ENCODE results near the gene SPX. TPM values are rescaled to one million over a fixed set of nuclear protein-coding genes. Genes with fewer than 3 reads are reported as not detected.
A peak's percentile ranks its signal among the peaks of the same experiment; 100 is the strongest.

The SPX gene
- total RNA-seq, 4 donors from 2014 or later, result 0.67 to 2.4 (median 1.2) TPM; not detected in 1

- intact Hi-C loops (cut with DNase I; ENCODE audit: low total_unique reads), result no loop called here
- Histone ChIP-seq H3K36me3 (no peaks in the 10 kb centered on the region), H3K4me3 (no peak overlapping the region), H3K4me1 (no peaks in the 10 kb centered on the region), H3K9me3 (no peaks in the 10 kb centered on the region), H3K27me3 (no peaks in the 10 kb centered on the region), H3K27ac (no peak overlapping the region)
- TF ChIP-seq POLR2A (IDR thresholded peaks at IDR 0.05), result no peak
- TF ChIP-seq CTCF (IDR thresholded peaks at IDR 0.05), result no peak
- no peak for DNase-seq
Measured at GRCh38 chr12:21562859-21563258, 36.8 kb downstream of the SPX start.

GRCh38 chr12:21566223-21566906 lies 40.3 kb downstream of the SPX start:
- intact Hi-C loops (cut with DNase I; ENCODE audit: low total_unique reads), result no loop called here
- TF ChIP-seq CTCF (IDR thresholded peaks at IDR 0.05), result peak in 1 of 4 experiments; percentile 3
- no peak for TF ChIP-seq POLR2A (IDR thresholded peaks at IDR 0.05)
- Histone ChIP-seq H3K4me3 (no peak overlapping the region), H3K4me1 (no peaks in the 10 kb centered on the region), H3K9me3 (no peaks in the 10 kb centered on the region), H3K27ac (no peak overlapping the region), H3K36me3 (no peaks in the 10 kb centered on the region), H3K27me3 (no peaks in the 10 kb centered on the region)
- DNase-seq, result no peak

- TF ChIP-seq POLR2A (IDR thresholded peaks at IDR 0.05), result no peak
- TF ChIP-seq CTCF (IDR thresholded peaks at IDR 0.05), result no peak
- intact Hi-C loops (cut with DNase I; ENCODE audit: low total_unique reads), result no loop called here
- no peak for DNase-seq
- Histone ChIP-seq H3K4me1 (no peaks in the 10 kb centered on the region), H3K9me3 (no peaks in the 10 kb centered on the region), H3K27me3 (no peaks in the 10 kb centered on the region), H3K4me3 (no peak overlapping the region), H3K36me3 (no peaks in the 10 kb centered on the region), H3K27ac (no peak overlapping the region)
Measured at GRCh38 chr12:21566907-21567394, 40.9 kb downstream of the SPX start.

GRCh38 chr12:21568115-21568514 lies 42.0 kb downstream of the SPX start:
- Histone ChIP-seq H3K36me3 (no peaks in the 10 kb centered on the region), H3K4me3 (no peak overlapping the region), H3K9me3 (no peaks in the 10 kb centered on the region), H3K27ac (no peak overlapping the region), H3K4me1 (no peaks in the 10 kb centered on the region), H3K27me3 (no peaks in the 10 kb centered on the region)
- DNase-seq, result no peak
- intact Hi-C loops (cut with DNase I; ENCODE audit: low total_unique reads), result no loop called here
- TF ChIP-seq POLR2A (IDR thresholded peaks at IDR 0.05) (no peak), CTCF (IDR thresholded peaks at IDR 0.05) (no peak)

- Histone ChIP-seq H3K4me1 (no peaks in the 10 kb centered on the region), H3K9me3 (no peaks in the 10 kb centered on the region), H3K27me3 (no peaks in the 10 kb centered on the region), H3K36me3 (no peaks in the 10 kb centered on the region), H3K4me3 (no peak overlapping the region), H3K27ac (no peak overlapping the region)
- no peak for DNase-seq
- no peak for TF ChIP-seq CTCF (IDR thresholded peaks at IDR 0.05)
- no peak for TF ChIP-seq POLR2A (IDR thresholded peaks at IDR 0.05)
- intact Hi-C loops (cut with DNase I; ENCODE audit: low total_unique reads), result no loop called here
Measured at GRCh38 chr12:21571046-21571445, 45.0 kb downstream of the SPX start.
